Heart left ventricle (tissue), 16 donors: ENCODE results near the gene BNIPL. TPM values are rescaled to one million over a fixed set of nuclear protein-coding genes. Genes with fewer than 3 reads are reported as not detected.

Experiments used
- ATAC-seq, 4 donors: fragments of 200-7000 bp; cut with Tn5 transposase; one replicate each; pipeline ENCODE4 v1.9.1; 2020 to 2022; ENCODE audit warnings: moderate library complexity in 4 of 4, mild to moderate bottlenecking in 3 of 4, moderate number of reproducible peaks in 1 of 4
- DNase-seq, 5 donors: peaks; one replicate each; pipeline ENCODE4 v3.0.0-alpha.2; 2020
- H3K27ac ChIP-seq, 12 donors: fragments of 200-600 bp; sonication (generic) in 4 of 12; one replicate each; pipeline versions ENCODE4 v1.5.0 to v1.8.0; 2016 to 2022; ENCODE audit warnings: mild to moderate bottlenecking in 2 of 12
- H3K27me3 ChIP-seq, 9 donors: fragments of 200-600 bp; sonication (generic) in 2 of 9; one replicate each; pipeline versions ENCODE4 v1.5.1 to v1.8.0; 2016 to 2022; ENCODE audit warnings: mild to moderate bottlenecking in 3 of 9
- H3K36me3 ChIP-seq, 9 donors: fragments of 200-600 bp; sonication (generic) in 2 of 9; one replicate each; pipeline versions ENCODE4 v1.5.0 to v1.8.0; 2018 to 2022; ENCODE audit warnings: mild to moderate bottlenecking in 2 of 9
- H3K4me1 ChIP-seq, 12 donors: fragments of 200-600 bp; sonication (generic) in 4 of 12; one replicate each; pipeline versions ENCODE4 v1.5.0 to v1.8.0; 2016 to 2022; ENCODE audit warnings: mild to moderate bottlenecking in 3 of 12
- H3K4me3 ChIP-seq, 12 donors: fragments of 200-600 bp; sonication (generic) in 4 of 12; one replicate each; pipeline versions ENCODE4 v1.5.0 to v1.8.0; 2017 to 2022; ENCODE audit warnings: mild to moderate bottlenecking in 9 of 12, moderate library complexity in 4 of 12
- H3K9me3 ChIP-seq, 12 donors: fragments of 200-600 bp; sonication (generic) in 4 of 12; one replicate each; pipeline versions ENCODE4 v1.5.0 to v1.8.0; 2016 to 2022; ENCODE audit warnings: mild to moderate bottlenecking in 1 of 12
- POLR2A ChIP-seq, 2 donors: fragments of 450-650 bp; IDR thresholded peaks; one replicate each; pipeline ENCODE4 v1.6.1; 2017; ENCODE audit warnings: antibody characterized with exemption in 2 of 2, mild to moderate bottlenecking in 2 of 2, moderate library complexity in 2 of 2
- WGBS, 4 donors: extraction: QIAGEN DNeasy Blood & Tissue Kit in 2 of 4; methylation state at CpG; one replicate each; pipeline versions ENCODE4 v1.1.5 to v1.1.7; 2013 to 2018; 5-methylcytosine and 5-hydroxymethylcytosine counted together
- intact Hi-C, 10 donors: fragments of 100-400 bp; cut with DNase I; formaldehyde crosslinking; loops; one replicate each; pipeline versions ENCODE4 v1.11.1 to v1.14.2; 2022
- polyA plus RNA-seq, 2 donors: library from polyadenylated mRNA; stranded (reverse); fragments of 200-250 nt; gene quantifications; one replicate each; pipeline ENCODE4 v1.2.3, GENCODE V29; 2013
- total RNA-seq, 9 donors: library from RNA; depleted of rRNA in 2 of 9; stranded (reverse); fragments of >200 nt in 2 of 9; fragmentation: NEBNext Ultra II Directional in 3 of 9; extraction: Animal tissue kit (Norgen Biotek cat#: 25700) in 3 of 9; gene quantifications; one replicate each; pipeline versions ENCODE4 v1.1.0 to v1.2.4, GENCODE V29; 2016 to 2023
- TF ChIP-seq, protein P1 (sequence below), 12 donors: fragments of 200-600 bp; sonication (generic) in 4 of 12; IDR thresholded peaks; one replicate each; pipeline versions ENCODE4 v1.5.0 to v1.8.0; 2018 to 2022; ENCODE audit warnings: antibody characterized with exemption in 12 of 12, mild to moderate bottlenecking in 5 of 12
- donor health status: ischemic (EF 13 %, LVEDD 7.1; RV severe dilation, severe dysfunction).
- donor health status: healthy with polysubstance abuse.
- donor health status: DM: no; HTN: yes; CAD: no.
- donor health status: DM: no; HTN: no; CAD: no.
- donor health status: ischemic (EF 25% LVEDD 6.9; RV normal size, moderate dysfunction).
- donor health status: ischemic (EF 25% LVEDD 5.7; RV mildly dilated, moderate dysfunction).
- donor health status: healthy.
- donor health status: DM: yes; HTN: yes; CAD: no.
- donor health status: ischemic (EF 35%, LVEDD 5.7; RV mildly dilated, moderate dysfunction).
- donor health status: nonischemic (EF 11% LVEDD 7.7; RV severe dilation, severe dysfunction).
- donor health status: DM: yes; HTN: yes; CAD: no.
- donor health status: PGD.
- donor health status: ischemic (EF 29% LVEDD 5.4; RV normal size, mild dysfunction).
- donor health status: nonischemic (EF 23%, LVEDD 6.1; RV moderate dilation, normal function).

Gene BNIPL
- total and polyA plus RNA-seq, 11 donors = 0.07 to 0.65 (median 0.38) TPM; not detected in 2

DNA sequence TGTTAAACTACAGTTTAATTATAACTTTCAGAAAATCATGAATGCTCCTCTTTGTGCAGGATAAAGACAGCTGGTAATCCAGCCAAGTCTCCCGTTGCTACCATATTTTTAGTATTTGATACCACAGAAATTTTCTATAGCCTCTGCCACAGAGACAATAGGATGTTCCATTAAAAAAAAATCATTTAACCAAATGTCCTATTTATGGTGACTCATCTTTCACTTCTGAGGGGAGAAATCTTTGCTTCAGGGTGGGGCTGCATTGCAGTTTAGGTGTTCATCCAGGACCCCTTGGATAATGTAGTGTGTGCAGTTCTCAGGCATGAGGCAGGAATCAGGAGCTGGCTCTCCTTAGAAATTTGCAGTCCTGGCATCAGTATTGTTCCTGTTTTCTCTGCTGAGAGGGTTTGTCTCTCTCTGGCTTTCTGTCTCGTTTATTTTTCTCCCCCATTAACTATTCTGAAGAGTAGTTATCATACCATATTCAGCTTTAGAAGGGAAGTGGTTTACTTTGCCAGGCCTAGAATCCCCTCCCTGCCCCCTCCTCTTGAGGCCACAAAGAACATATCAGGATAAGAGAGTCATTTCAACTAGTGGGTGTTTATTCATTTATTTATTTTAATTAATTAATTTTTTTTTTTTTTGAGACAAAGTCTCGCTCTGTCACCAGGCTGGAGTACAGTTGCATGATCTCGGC is 25.1 kb upstream of the BNIPL start:
- ATAC-seq = no peak
- Histone ChIP-seq H3K9me3 (no peaks in the 10 kb centered on the region), H3K36me3 (peaks cover 0 to 7% (median 0%) of the 10 kb centered on the region in 9 donors), H3K27me3 (no peaks in the 10 kb centered on the region), H3K4me3 (no peak overlapping the region), H3K4me1 (peaks cover 6 to 75% (median 52%) of the 10 kb centered on the region in 12 donors), H3K27ac (peak overlapping the region; percentile 54 to 97 (median 84))
- WGBS, 4 donors = 42 to 56% (median 49%) methylated on average over 4 of the region's 4 CpGs
- no peak for DNase-seq
- intact Hi-C loops = no loop called here
- TF ChIP-seq POLR2A (IDR thresholded peaks at IDR 0.05) = no peak
- TF ChIP-seq, protein P1, sequence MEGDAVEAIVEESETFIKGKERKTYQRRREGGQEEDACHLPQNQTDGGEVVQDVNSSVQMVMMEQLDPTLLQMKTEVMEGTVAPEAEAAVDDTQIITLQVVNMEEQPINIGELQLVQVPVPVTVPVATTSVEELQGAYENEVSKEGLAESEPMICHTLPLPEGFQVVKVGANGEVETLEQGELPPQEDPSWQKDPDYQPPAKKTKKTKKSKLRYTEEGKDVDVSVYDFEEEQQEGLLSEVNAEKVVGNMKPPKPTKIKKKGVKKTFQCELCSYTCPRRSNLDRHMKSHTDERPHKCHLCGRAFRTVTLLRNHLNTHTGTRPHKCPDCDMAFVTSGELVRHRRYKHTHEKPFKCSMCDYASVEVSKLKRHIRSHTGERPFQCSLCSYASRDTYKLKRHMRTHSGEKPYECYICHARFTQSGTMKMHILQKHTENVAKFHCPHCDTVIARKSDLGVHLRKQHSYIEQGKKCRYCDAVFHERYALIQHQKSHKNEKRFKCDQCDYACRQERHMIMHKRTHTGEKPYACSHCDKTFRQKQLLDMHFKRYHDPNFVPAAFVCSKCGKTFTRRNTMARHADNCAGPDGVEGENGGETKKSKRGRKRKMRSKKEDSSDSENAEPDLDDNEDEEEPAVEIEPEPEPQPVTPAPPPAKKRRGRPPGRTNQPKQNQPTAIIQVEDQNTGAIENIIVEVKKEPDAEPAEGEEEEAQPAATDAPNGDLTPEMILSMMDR (IDR thresholded peaks at IDR 0.05) = no peak

DNA sequence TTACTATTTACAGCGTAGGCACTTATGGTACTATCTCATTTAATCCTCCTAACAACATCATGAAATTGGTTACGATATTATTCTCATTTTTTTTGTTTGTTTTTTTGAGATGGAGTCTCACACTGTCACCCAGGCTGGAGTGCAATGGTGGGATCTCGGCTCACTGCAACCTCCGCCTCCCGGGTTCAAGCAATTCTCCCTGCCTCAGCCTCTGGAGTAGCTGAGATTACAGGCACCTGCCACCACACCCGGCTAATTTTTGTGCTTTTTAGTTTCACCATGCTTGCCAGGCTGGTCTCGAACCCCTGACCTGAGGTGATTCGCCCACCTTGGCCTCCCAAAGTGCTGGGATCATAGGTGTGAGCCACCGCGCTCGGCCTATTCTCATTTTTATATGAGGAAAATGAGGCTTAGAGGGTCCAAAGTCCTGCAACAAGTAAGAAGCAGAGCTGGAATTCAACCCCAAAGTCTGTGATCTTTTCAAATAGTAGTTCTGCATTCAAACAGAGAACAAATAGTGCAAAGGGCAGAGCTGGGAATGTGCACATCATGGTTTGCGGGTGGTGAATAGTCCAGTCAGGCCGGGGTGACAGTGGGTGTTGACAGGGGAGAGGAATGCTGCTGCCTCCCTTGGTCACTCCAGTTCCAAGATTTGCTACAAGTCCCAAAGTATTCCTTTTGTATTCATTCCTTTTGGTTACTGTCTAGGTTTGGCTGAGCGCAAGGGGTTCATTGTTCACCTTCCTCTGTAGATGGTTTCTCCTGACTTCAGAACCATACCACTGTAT is 23.5 kb upstream of the BNIPL start:
- H3K9me3 ChIP-seq = no peaks in the 10 kb centered on the region
- peak; percentile 29 to 57 (median 50) for ATAC-seq
- no peaks in the 10 kb centered on the region for H3K27me3 ChIP-seq
- H3K4me3 ChIP-seq = peak overlapping the region in 1 of 12 donors; percentile 11
- 81 to 86% (median 83%) methylated on average over 14 of the region's 14 CpGs for WGBS, 4 donors
- H3K4me1 ChIP-seq = peaks cover 0 to 64% (median 41%) of the 10 kb centered on the region in 12 donors
- intact Hi-C loops = no loop called here
- H3K36me3 ChIP-seq = peaks cover 0 to 17% (median 3%) of the 10 kb centered on the region in 9 donors
- DNase-seq = peak in 2 of 5 donors; percentile 54 to 59
- TF ChIP-seq, protein P1 (IDR thresholded peaks at IDR 0.05) = no peak
- no peak for TF ChIP-seq POLR2A (IDR thresholded peaks at IDR 0.05)
- peak overlapping the region; percentile 57 to 97 (median 84) for H3K27ac ChIP-seq

DNA sequence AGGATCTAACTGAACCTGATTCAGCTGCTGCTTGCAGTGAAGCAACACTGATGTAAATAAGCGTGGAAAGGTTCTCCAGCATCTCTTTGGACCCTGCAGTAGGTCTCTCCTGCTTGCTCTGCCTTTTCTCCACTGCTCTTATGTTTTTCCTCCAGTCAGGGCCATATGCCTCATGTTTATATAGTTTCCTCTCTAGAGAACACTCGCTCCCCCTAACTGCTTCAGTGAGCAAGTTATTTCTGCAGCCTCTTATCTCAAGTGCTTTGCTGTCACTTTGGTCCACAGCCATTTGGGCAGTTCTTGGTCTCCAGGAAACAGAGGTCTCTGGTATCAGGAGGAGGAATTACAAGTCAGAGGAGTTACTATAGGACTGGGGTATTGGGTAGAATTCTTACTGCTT is 22.9 kb upstream of the BNIPL start:
- WGBS, 4 donors = 21 to 54% (median 37%) methylated on average over 2 of the region's 2 CpGs
- Histone ChIP-seq H3K27me3 (no peaks in the 10 kb centered on the region), H3K9me3 (no peaks in the 10 kb centered on the region), H3K4me1 (peaks cover 0 to 62% (median 39%) of the 10 kb centered on the region in 12 donors), H3K36me3 (peaks cover 0 to 23% (median 10%) of the 10 kb centered on the region in 9 donors), H3K27ac (peak overlapping the region; percentile 57 to 97 (median 84)), H3K4me3 (peak overlapping the region in 1 of 12 donors; percentile 11)
- peak in 4 of 5 donors; percentile 52 to 65 (median 63) for DNase-seq
- peak in 1 of 2 donors; percentile 43 for TF ChIP-seq POLR2A (IDR thresholded peaks at IDR 0.05)
- TF ChIP-seq, protein P1 (IDR thresholded peaks at IDR 0.05) = peak in 3 of 12 donors; percentile 11 to 17 (median 13)
- intact Hi-C loops = no loop called here
- ATAC-seq = peak; percentile 79 to 86 (median 80)
